ENCODE measurements around the gene RPTOR. TPM values are rescaled to one million over a fixed set of nuclear protein-coding genes. Genes with fewer than 3 reads are reported as not detected.

The RPTOR gene
- total RNA-seq, 1 experiment from 2014 or later, result 58.0 TPM

DNA sequence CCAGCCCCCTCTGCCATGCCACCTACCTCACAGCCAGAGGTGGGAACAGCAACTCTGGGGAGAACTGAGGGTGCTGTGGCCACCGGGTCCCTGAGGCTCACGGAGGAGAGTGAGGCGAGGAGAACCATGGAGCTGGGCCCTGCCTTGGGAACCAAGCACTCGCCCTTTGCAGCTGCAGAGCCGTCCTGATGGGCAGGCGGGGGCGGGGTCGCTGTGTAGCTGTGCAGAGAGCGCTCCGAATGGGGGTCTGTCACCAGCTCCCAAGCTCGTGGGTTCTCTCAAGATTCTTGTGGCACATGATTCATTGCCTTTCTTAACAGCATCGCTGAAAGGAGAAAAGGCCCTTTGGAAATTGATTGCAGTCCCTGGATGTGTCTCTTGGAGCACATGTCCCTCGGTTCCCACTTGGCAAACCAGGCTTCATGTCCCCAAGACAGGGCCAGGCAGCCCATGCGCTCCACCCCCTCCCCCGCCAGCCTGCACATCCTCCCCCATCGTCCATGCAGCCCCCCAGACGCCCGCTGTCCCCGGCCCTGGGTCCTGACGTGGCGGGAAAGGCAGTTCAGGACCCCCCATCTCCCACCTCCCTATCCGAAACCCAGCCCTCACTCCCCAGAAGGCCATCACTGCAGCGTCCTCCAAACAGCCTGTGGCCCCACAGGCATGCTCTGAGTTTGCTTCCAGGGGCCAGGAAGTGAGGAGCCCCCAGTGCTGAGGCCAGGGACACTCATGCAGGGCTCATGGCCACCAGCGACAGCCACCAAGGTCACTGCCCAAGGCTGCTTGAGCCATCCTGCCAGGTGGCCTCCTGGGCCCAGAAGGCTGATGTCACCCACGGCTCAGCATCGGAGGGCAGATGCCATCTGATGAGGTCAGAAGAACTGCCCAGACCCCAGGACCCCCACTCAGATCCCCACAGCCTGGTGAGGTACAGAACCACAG lies 426.4 kb downstream of the RPTOR start:
- ATAC-seq, result peak; percentile 3; the same call in 1 of the 2 replicates
- ChIA-PET CTCF (interaction anchor here (0.6 to 1.3 kb wide), 3 partner anchors 10 to 404 kb away, joined by 3 read pairs; no protein-coding TSS in a partner anchor), POLR2A (interaction anchor here (0.9 kb wide), 1 partner anchor 516 kb away, joined by 4 read pairs; no protein-coding TSS in a partner anchor)
- in situ Hi-C loops (cut with HindIII; ENCODE audit: low pct_unique_long_range_greater_than_20kb, low sequenced_read_pairs) (no loop called here), intact Hi-C loops (cut with micrococcal nuclease; ENCODE audit: unreplicated experiment) (no loop called here)
- BruUV-seq (replicated peaks), result no TSS peak
- Histone ChIP-seq H3K9me3 (ENCODE audit: control insufficient read depth, insufficient read depth, low read depth, low read length) (no peaks in the 10 kb centered on the region), H3K4me3 (ENCODE audit: low read depth in 2 of 2, low read length in 2 of 2) (no peak overlapping the region), H3K36me3 (ENCODE audit: control insufficient read depth, insufficient read depth, low read length) (no peaks in the 10 kb centered on the region), H3K27ac (ENCODE audit: low read length) (no peak overlapping the region), H3K4me1 (ENCODE audit: control insufficient read depth, insufficient read depth, low read length) (no peaks in the 10 kb centered on the region; the same call in 1 of the 2 replicates), H3K27me3 (ENCODE audit: control insufficient read depth, insufficient read depth, low read length) (no peaks in the 10 kb centered on the region)
- DNase-seq (ENCODE audit: low read depth, low spot score), result no peak
- TF ChIP-seq, protein P1, sequence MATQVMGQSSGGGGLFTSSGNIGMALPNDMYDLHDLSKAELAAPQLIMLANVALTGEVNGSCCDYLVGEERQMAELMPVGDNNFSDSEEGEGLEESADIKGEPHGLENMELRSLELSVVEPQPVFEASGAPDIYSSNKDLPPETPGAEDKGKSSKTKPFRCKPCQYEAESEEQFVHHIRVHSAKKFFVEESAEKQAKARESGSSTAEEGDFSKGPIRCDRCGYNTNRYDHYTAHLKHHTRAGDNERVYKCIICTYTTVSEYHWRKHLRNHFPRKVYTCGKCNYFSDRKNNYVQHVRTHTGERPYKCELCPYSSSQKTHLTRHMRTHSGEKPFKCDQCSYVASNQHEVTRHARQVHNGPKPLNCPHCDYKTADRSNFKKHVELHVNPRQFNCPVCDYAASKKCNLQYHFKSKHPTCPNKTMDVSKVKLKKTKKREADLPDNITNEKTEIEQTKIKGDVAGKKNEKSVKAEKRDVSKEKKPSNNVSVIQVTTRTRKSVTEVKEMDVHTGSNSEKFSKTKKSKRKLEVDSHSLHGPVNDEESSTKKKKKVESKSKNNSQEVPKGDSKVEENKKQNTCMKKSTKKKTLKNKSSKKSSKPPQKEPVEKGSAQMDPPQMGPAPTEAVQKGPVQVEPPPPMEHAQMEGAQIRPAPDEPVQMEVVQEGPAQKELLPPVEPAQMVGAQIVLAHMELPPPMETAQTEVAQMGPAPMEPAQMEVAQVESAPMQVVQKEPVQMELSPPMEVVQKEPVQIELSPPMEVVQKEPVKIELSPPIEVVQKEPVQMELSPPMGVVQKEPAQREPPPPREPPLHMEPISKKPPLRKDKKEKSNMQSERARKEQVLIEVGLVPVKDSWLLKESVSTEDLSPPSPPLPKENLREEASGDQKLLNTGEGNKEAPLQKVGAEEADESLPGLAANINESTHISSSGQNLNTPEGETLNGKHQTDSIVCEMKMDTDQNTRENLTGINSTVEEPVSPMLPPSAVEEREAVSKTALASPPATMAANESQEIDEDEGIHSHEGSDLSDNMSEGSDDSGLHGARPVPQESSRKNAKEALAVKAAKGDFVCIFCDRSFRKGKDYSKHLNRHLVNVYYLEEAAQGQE (IDR thresholded peaks at IDR 0.05; ENCODE audit: insufficient read depth in 1 of 2, low read depth in 2 of 2, low read length in 1 of 2), result no peak
- TF ChIP-seq SIN3A (IDR thresholded peaks at IDR 0.05; ENCODE audit: borderline replicate concordance, insufficient read depth, low read depth, low read length) (no peak), POLR2AphosphoS5 (IDR thresholded peaks at IDR 0.05; ENCODE audit: low read depth, low read length) (no peak), TCF7L2 (IDR thresholded peaks at IDR 0.05; ENCODE audit: low read depth, low read length) (no peak)
- TF ChIP-seq, protein P2, sequence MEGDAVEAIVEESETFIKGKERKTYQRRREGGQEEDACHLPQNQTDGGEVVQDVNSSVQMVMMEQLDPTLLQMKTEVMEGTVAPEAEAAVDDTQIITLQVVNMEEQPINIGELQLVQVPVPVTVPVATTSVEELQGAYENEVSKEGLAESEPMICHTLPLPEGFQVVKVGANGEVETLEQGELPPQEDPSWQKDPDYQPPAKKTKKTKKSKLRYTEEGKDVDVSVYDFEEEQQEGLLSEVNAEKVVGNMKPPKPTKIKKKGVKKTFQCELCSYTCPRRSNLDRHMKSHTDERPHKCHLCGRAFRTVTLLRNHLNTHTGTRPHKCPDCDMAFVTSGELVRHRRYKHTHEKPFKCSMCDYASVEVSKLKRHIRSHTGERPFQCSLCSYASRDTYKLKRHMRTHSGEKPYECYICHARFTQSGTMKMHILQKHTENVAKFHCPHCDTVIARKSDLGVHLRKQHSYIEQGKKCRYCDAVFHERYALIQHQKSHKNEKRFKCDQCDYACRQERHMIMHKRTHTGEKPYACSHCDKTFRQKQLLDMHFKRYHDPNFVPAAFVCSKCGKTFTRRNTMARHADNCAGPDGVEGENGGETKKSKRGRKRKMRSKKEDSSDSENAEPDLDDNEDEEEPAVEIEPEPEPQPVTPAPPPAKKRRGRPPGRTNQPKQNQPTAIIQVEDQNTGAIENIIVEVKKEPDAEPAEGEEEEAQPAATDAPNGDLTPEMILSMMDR (IDR thresholded peaks at IDR 0.05), result no peak

DNA sequence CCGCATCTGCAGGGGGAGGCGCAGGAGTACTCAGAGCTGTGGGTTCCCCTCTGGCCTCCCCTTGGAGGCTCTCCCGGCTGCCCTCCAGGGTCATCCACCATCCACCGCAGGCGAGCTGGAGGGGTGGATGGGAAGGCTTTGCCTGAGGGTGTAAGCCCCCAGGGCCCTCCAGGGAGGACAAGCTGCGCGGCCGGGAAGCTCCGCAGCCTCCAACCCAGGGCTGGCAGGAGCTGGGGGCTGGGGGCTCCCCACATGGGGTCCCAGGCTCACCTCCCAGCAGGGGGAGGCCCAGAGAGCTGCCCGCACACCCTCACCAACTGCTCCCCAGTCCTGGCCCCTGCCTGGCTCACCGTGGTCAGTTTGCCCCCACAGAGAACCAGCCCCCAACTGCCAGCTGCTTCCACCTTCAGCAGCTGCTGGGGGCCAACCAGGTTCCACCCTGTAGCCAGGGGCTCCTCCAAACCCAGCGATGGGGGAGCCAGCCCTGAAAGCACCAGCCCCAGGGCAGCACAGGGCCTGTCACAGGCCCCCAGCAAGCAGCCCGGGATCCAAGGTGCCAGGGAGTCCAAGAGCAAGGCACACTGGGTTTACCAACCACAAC lies 427.2 kb downstream of the RPTOR start:
- no peaks in the 10 kb centered on the region for H3K9me3 ChIP-seq (ENCODE audit: control insufficient read depth, insufficient read depth, low read depth, low read length)
- ChIA-PET CTCF (interaction anchor here (0.5 to 0.6 kb wide), 3 partner anchors 171 to 544 kb away, joined by 3 to 6 read pairs (median 3); no protein-coding TSS in a partner anchor), POLR2A (no interaction called here)
- H3K4me3 ChIP-seq (ENCODE audit: low read depth in 2 of 2, low read length in 2 of 2), result no peak overlapping the region
- ATAC-seq, result no peak
- H3K4me1 ChIP-seq (ENCODE audit: control insufficient read depth, insufficient read depth, low read length), result no peaks in the 10 kb centered on the region; the same call in 1 of the 2 replicates
- in situ Hi-C loops (cut with HindIII; ENCODE audit: low pct_unique_long_range_greater_than_20kb, low sequenced_read_pairs), result no loop called here
- H3K27me3 ChIP-seq (ENCODE audit: control insufficient read depth, insufficient read depth, low read length), result no peaks in the 10 kb centered on the region
- BruUV-seq (replicated peaks), result no TSS peak
- DNase-seq (ENCODE audit: low read depth, low spot score), result no peak
- H3K36me3 ChIP-seq (ENCODE audit: control insufficient read depth, insufficient read depth, low read length), result no peaks in the 10 kb centered on the region
- intact Hi-C loops (cut with micrococcal nuclease; ENCODE audit: unreplicated experiment), result no loop called here
- TF ChIP-seq, protein P1 (IDR thresholded peaks at IDR 0.05; ENCODE audit: insufficient read depth in 1 of 2, low read depth in 2 of 2, low read length in 1 of 2), result no peak
- no peak for TF ChIP-seq POLR2AphosphoS5 (IDR thresholded peaks at IDR 0.05; ENCODE audit: low read depth, low read length)
- TF ChIP-seq SIN3A (IDR thresholded peaks at IDR 0.05; ENCODE audit: borderline replicate concordance, insufficient read depth, low read depth, low read length), result no peak
- TF ChIP-seq, protein P2 (IDR thresholded peaks at IDR 0.05), result no peak
- TF ChIP-seq TCF7L2 (IDR thresholded peaks at IDR 0.05; ENCODE audit: low read depth, low read length), result no peak
- no peak overlapping the region for H3K27ac ChIP-seq (ENCODE audit: low read length)
